Activated T-helper 1 cell treated with anti-CD3 and anti-CD28 coated beads, Interleukin-12 subunit alpha, Interleukin-12 subunit beta, Interleukin-2, Interleukin-4 antibody, amounts not matched to agents 30 ng/mL and 10 ng/mL and 1 ng/mL, durations not matched to agents 14 hours and 24 hours and 36 hours (primary cell): ENCODE results near the gene PCSK6. TPM values are rescaled to one million over a fixed set of nuclear protein-coding genes. Genes with fewer than 3 reads are reported as not detected.

Experiments used
- DNase-seq: peaks from one replicate; pipeline ENCODE4 v3.0.0; 2021; ENCODE audit warnings: low spot score
- H3K27ac Mint-ChIP-seq: one replicate; pipeline ENCODE4 v1.8.0; 2021; ENCODE audit warnings: mild to moderate bottlenecking, mixed read lengths
- H3K27me3 Mint-ChIP-seq: one replicate; pipeline ENCODE4 v1.8.0; 2022; ENCODE audit warnings: mild to moderate bottlenecking, moderate library complexity, mixed read lengths; ENCODE audit not compliant: insufficient read depth
- H3K36me3 Mint-ChIP-seq: one replicate; pipeline ENCODE4 v1.8.0; 2021; ENCODE audit warnings: low read depth, mixed read lengths
- H3K4me1 Mint-ChIP-seq: one replicate; pipeline ENCODE4 v1.8.0; 2021; ENCODE audit warnings: low read depth, mixed read lengths
- H3K4me3 Mint-ChIP-seq: one replicate; pipeline ENCODE4 v1.8.0; 2021; ENCODE audit warnings: mild to moderate bottlenecking, moderate library complexity, mixed read lengths
- H3K9me3 Mint-ChIP-seq: one replicate; pipeline ENCODE4 v1.8.0; 2021; ENCODE audit warnings: mixed read lengths
- intact Hi-C: fragments of 100-400 bp; cut with micrococcal nuclease; formaldehyde crosslinking; loops from one replicate; pipeline ENCODE4 v1.15.1; 2024
- total RNA-seq: library from RNA; stranded (reverse); gene quantifications from 2 replicates; pipeline ENCODE4 v1.2.3, GENCODE V29; 2022

PCSK6 gene
- total RNA-seq, 1 donor from 2014 or later: 3.0 TPM

- Mint-ChIP-seq H3K4me1 (no peaks in the 10 kb centered on the region), H3K9me3 (no peaks in the 10 kb centered on the region), H3K27me3 (no peaks in the 10 kb centered on the region), H3K4me3 (no peak overlapping the region), H3K36me3 (no peaks in the 10 kb centered on the region), H3K27ac (no peak overlapping the region)
- DNase-seq: no peak
- intact Hi-C loops: no loop called here
These were observed 40.9 kb upstream of the PCSK6 start for GRCh38 chr15:101530224-101530958.

GRCh38 chr15:101528917-101529299 is 39.4 kb upstream of the PCSK6 start:
- intact Hi-C loops: no loop called here
- Mint-ChIP-seq H3K36me3 (no peaks in the 10 kb centered on the region), H3K27me3 (no peaks in the 10 kb centered on the region), H3K9me3 (no peaks in the 10 kb centered on the region), H3K27ac (no peak overlapping the region), H3K4me3 (no peak overlapping the region), H3K4me1 (no peaks in the 10 kb centered on the region)
- DNase-seq: no peak

GRCh38 chr15:101528108-101528916 is 38.8 kb upstream of the PCSK6 start:
- no peaks in the 10 kb centered on the region for H3K4me1 Mint-ChIP-seq
- no peak for DNase-seq
- H3K27ac Mint-ChIP-seq: no peak overlapping the region
- no peaks in the 10 kb centered on the region for H3K36me3 Mint-ChIP-seq
- H3K9me3 Mint-ChIP-seq: no peaks in the 10 kb centered on the region
- no peaks in the 10 kb centered on the region for H3K27me3 Mint-ChIP-seq
- no peak overlapping the region for H3K4me3 Mint-ChIP-seq
- intact Hi-C loops: no loop called here

GRCh38 chr15:101526890-101527289 is 37.4 kb upstream of the PCSK6 start:
- Mint-ChIP-seq H3K36me3 (no peaks in the 10 kb centered on the region), H3K27me3 (no peaks in the 10 kb centered on the region), H3K9me3 (no peaks in the 10 kb centered on the region), H3K27ac (no peak overlapping the region), H3K4me3 (no peak overlapping the region), H3K4me1 (no peaks in the 10 kb centered on the region)
- DNase-seq: no peak
- intact Hi-C loops: no loop called here

GRCh38 chr15:101526442-101526841 is 36.9 kb upstream of the PCSK6 start:
- H3K27ac Mint-ChIP-seq: no peak overlapping the region
- H3K27me3 Mint-ChIP-seq: no peaks in the 10 kb centered on the region
- intact Hi-C loops: no loop called here
- no peaks in the 10 kb centered on the region for H3K9me3 Mint-ChIP-seq
- DNase-seq: no peak
- H3K4me1 Mint-ChIP-seq: peaks cover 3% of the 10 kb centered on the region
- H3K36me3 Mint-ChIP-seq: no peaks in the 10 kb centered on the region
- H3K4me3 Mint-ChIP-seq: no peak overlapping the region

GRCh38 chr15:101526021-101526420 is 36.5 kb upstream of the PCSK6 start:
- no peaks in the 10 kb centered on the region for H3K27me3 Mint-ChIP-seq
- H3K9me3 Mint-ChIP-seq: no peaks in the 10 kb centered on the region
- no peak for DNase-seq
- no peak overlapping the region for H3K4me3 Mint-ChIP-seq
- H3K36me3 Mint-ChIP-seq: no peaks in the 10 kb centered on the region
- H3K27ac Mint-ChIP-seq: no peak overlapping the region
- H3K4me1 Mint-ChIP-seq: peaks cover 6% of the 10 kb centered on the region
- intact Hi-C loops: no loop called here

GRCh38 chr15:101525087-101525669 is 35.7 kb upstream of the PCSK6 start:
- H3K36me3 Mint-ChIP-seq: no peaks in the 10 kb centered on the region
- intact Hi-C loops: no loop called here
- H3K4me3 Mint-ChIP-seq: no peak overlapping the region
- H3K9me3 Mint-ChIP-seq: peaks cover under 1% of the 10 kb centered on the region
- no peak overlapping the region for H3K27ac Mint-ChIP-seq
- H3K4me1 Mint-ChIP-seq: peaks cover 6% of the 10 kb centered on the region
- no peaks in the 10 kb centered on the region for H3K27me3 Mint-ChIP-seq
- DNase-seq: no peak

GRCh38 chr15:101523560-101523940 is 34.0 kb upstream of the PCSK6 start:
- Mint-ChIP-seq H3K4me3 (no peak overlapping the region), H3K27ac (no peak overlapping the region), H3K27me3 (peaks cover 3% of the 10 kb centered on the region), H3K4me1 (peaks cover 6% of the 10 kb centered on the region), H3K36me3 (no peaks in the 10 kb centered on the region), H3K9me3 (peaks cover 12% of the 10 kb centered on the region)
- intact Hi-C loops: no loop called here
- DNase-seq: no peak

- no peaks in the 10 kb centered on the region for H3K36me3 Mint-ChIP-seq
- peaks cover 18% of the 10 kb centered on the region for H3K9me3 Mint-ChIP-seq
- no peak for DNase-seq
- no peak overlapping the region for H3K4me3 Mint-ChIP-seq
- H3K27me3 Mint-ChIP-seq: peaks cover 6% of the 10 kb centered on the region
- H3K27ac Mint-ChIP-seq: no peak overlapping the region
- intact Hi-C loops: no loop called here
- H3K4me1 Mint-ChIP-seq: peaks cover 6% of the 10 kb centered on the region
These were observed 33.4 kb upstream of the PCSK6 start for GRCh38 chr15:101522621-101523559.

GRCh38 chr15:101522091-101522490 is 32.6 kb upstream of the PCSK6 start:
- Mint-ChIP-seq H3K9me3 (peaks cover 25% of the 10 kb centered on the region), H3K4me3 (no peak overlapping the region), H3K4me1 (peaks cover 6% of the 10 kb centered on the region), H3K27me3 (peaks cover 8% of the 10 kb centered on the region), H3K27ac (no peak overlapping the region), H3K36me3 (no peaks in the 10 kb centered on the region)
- intact Hi-C loops: no loop called here
- no peak for DNase-seq

GRCh38 chr15:101521591-101521990 is 32.1 kb upstream of the PCSK6 start:
- H3K9me3 Mint-ChIP-seq: peaks cover 28% of the 10 kb centered on the region
- intact Hi-C loops: no loop called here
- no peaks in the 10 kb centered on the region for H3K36me3 Mint-ChIP-seq
- H3K27ac Mint-ChIP-seq: no peak overlapping the region
- peaks cover 8% of the 10 kb centered on the region for H3K27me3 Mint-ChIP-seq
- no peak overlapping the region for H3K4me3 Mint-ChIP-seq
- H3K4me1 Mint-ChIP-seq: peaks cover 6% of the 10 kb centered on the region
- DNase-seq: no peak

- H3K27ac Mint-ChIP-seq: no peak overlapping the region
- H3K36me3 Mint-ChIP-seq: no peaks in the 10 kb centered on the region
- no peak for DNase-seq
- H3K27me3 Mint-ChIP-seq: peaks cover 8% of the 10 kb centered on the region
- H3K4me1 Mint-ChIP-seq: peaks cover 6% of the 10 kb centered on the region
- intact Hi-C loops: no loop called here
- H3K9me3 Mint-ChIP-seq: peaks cover 33% of the 10 kb centered on the region
- H3K4me3 Mint-ChIP-seq: no peak overlapping the region
These were observed 31.6 kb upstream of the PCSK6 start for GRCh38 chr15:101521069-101521468.
